Thoracic aorta (tissue), 2 donors: Measurements from ENCODE around the gene SCAANT1. TPM values are rescaled to one million over a fixed set of nuclear protein-coding genes. Genes with fewer than 3 reads are reported as not detected.
A peak's percentile ranks its signal among the peaks of the same experiment; 100 is the strongest.

Experiments
- ATAC-seq: fragments of 150-250 bp; one replicate; pipeline ENCODE4 v1.8.0; 2017; ENCODE audit warnings: low read depth; ENCODE audit not compliant: insufficient number of reproducible peaks, low FRiP score
- DNase-seq: peaks from one replicate; pipeline ENCODE4 v3.0.0-alpha.2; 2020; ENCODE audit warnings: low spot score
- H3K27ac ChIP-seq, 2 donors: fragments of 200-600 bp; sonication (generic); 1 replicate in 1 of 2; 2 replicates in 1 of 2; pipeline ENCODE4 v1.5.1; 2016; ENCODE audit warnings: mild to moderate bottlenecking in 2 of 2, moderate library complexity in 2 of 2
- H3K27me3 ChIP-seq: fragments of 200-600 bp; sonication (generic); replicated peaks from 2 replicates; pipeline ENCODE4 v1.6.0; 2016; ENCODE audit warnings: mild to moderate bottlenecking; ENCODE audit not compliant: insufficient read depth
- H3K36me3 ChIP-seq: fragments of 200-600 bp; sonication (generic); one replicate; pipeline ENCODE4 v1.5.1; 2016
- H3K4me1 ChIP-seq, 2 donors: fragments of 200-600 bp; sonication (generic); 1 replicate in 1 of 2; 2 replicates in 1 of 2; pipeline versions ENCODE4 v1.5.1 to v1.6.0; 2016; ENCODE audit warnings: low read depth in 2 of 2, mild to moderate bottlenecking in 1 of 2; ENCODE audit not compliant: control insufficient read depth in 1 of 2
- H3K4me3 ChIP-seq: fragments of 200-600 bp; sonication (generic); 2 replicates; pipeline ENCODE4 v1.5.1; 2016; ENCODE audit warnings: mild to moderate bottlenecking
- H3K9me3 ChIP-seq: fragments of 200-600 bp; sonication (generic); 2 replicates; pipeline ENCODE4 v1.5.1; 2016
- total RNA-seq, 2 donors: library from RNA; depleted of rRNA; stranded (reverse); fragments of >200 nt; gene quantifications; one replicate each; pipeline versions ENCODE4 v1.1.0 to v1.2.3, GENCODE V29; 2016
- TF ChIP-seq, protein P1 (sequence below): fragments of 200-600 bp; sonication (generic); IDR thresholded peaks from one replicate; pipeline ENCODE4 v1.5.1; 2019; ENCODE audit warnings: antibody characterized with exemption

Gene SCAANT1
- total RNA-seq, 2 donors from 2014 or later: not detected

GRCh38 chr3:63863150-63864007 lies 48.8 kb downstream of the SCAANT1 start, which contains the start of the genes ATXN7 and THOC7:
ATXN7 (plus strand) TSS chr3:63863867; CDS start chr3:63912599, 48,732 bp downstream.
THOC7 (minus strand) TSS chr3:63863805; CDS start chr3:63863790, 15 bp downstream.
- Histone ChIP-seq H3K27me3 (no peaks in the 10 kb centered on the region), H3K36me3 (no peaks in the 10 kb centered on the region), H3K4me1 (peaks cover 8 to 11% of the 10 kb centered on the region in 2 donors), H3K4me3 (peak within 1 kb of the TSS; percentile 99), H3K27ac (peak within 1 kb of the TSS; percentile 75 to 85), H3K9me3 (no peaks in the 10 kb centered on the region)
- DNase-seq (peak; percentile 4), ATAC-seq (peak; percentile 50)
- TF ChIP-seq, protein P1, sequence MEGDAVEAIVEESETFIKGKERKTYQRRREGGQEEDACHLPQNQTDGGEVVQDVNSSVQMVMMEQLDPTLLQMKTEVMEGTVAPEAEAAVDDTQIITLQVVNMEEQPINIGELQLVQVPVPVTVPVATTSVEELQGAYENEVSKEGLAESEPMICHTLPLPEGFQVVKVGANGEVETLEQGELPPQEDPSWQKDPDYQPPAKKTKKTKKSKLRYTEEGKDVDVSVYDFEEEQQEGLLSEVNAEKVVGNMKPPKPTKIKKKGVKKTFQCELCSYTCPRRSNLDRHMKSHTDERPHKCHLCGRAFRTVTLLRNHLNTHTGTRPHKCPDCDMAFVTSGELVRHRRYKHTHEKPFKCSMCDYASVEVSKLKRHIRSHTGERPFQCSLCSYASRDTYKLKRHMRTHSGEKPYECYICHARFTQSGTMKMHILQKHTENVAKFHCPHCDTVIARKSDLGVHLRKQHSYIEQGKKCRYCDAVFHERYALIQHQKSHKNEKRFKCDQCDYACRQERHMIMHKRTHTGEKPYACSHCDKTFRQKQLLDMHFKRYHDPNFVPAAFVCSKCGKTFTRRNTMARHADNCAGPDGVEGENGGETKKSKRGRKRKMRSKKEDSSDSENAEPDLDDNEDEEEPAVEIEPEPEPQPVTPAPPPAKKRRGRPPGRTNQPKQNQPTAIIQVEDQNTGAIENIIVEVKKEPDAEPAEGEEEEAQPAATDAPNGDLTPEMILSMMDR: no peak

DNA sequence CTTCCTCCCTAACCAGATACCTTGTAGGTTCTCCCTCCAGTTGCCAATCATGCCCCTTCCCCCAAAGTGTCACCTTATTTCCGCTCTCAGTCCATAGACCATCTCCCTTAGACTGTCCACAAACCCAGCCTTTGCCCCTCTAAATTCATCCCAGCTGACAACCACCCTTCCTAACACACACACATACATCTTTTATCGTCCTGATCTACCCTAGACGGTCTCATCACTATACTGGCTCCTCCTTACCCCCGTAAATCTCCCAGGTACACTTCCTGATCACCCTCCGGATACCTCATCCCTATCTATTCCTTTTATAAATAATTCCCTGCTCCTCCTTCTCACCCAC lies 49.4 kb downstream of the SCAANT1 start:
- DNase-seq: no peak
- TF ChIP-seq, protein P1: no peak
- Histone ChIP-seq H3K27ac (peak overlapping the region; percentile 75 to 85), H3K36me3 (no peaks in the 10 kb centered on the region), H3K9me3 (no peaks in the 10 kb centered on the region), H3K4me1 (peaks cover 10 to 11% of the 10 kb centered on the region in 2 donors), H3K27me3 (no peaks in the 10 kb centered on the region), H3K4me3 (peak overlapping the region; percentile 99)
- ATAC-seq: no peak

Other genes starting within 250 kb of the SCAANT1 start
- not detected for gene C3orf49, start 93.1 kb downstream of the SCAANT1 start, total RNA-seq
- 10 to 100 TPM; 38.0 to 68.9 TPM for gene THOC7, start 48.6 kb downstream of the SCAANT1 start, total RNA-seq
- 10 to 100 TPM; 32.5 to 38.4 TPM for gene ATXN7, start 48.5 kb downstream of the SCAANT1 start, total RNA-seq
- gene PSMD6, start 111.1 kb upstream of the SCAANT1 start, total RNA-seq: 10 to 100 TPM; 54.4 to 70.3 TPM